Esophagus squamous epithelium (tissue), 5 donors: ENCODE measurements around the gene DLX3. TPM values are rescaled to one million over a fixed set of nuclear protein-coding genes. Genes with fewer than 3 reads are reported as not detected.

ENCODE experiments used
- DNase-seq: peaks from one replicate; lab custom pipeline; 2025; lab: John Stamatoyannopoulos, UW
- H3K27ac ChIP-seq, 4 donors: fragments of 200-600 bp; sonication (generic); one replicate each; pipeline ENCODE4 v1.5.1; 2016 to 2019; ENCODE audit warnings: mild to moderate bottlenecking in 1 of 4
- H3K27me3 ChIP-seq, 4 donors: fragments of 200-600 bp; sonication (generic); 1 replicate in 3 of 4; 2 replicates in 1 of 4; pipeline versions ENCODE4 v1.5.1 to v1.6.0; 2017 to 2021; ENCODE audit warnings: antibody characterized with exemption in 1 of 4
- H3K36me3 ChIP-seq, 3 donors: fragments of 200-600 bp; sonication (generic); one replicate each; pipeline ENCODE4 v1.5.1; 2016 to 2019
- H3K4me1 ChIP-seq, 3 donors: fragments of 200-600 bp; sonication (generic); one replicate each; pipeline ENCODE4 v1.5.1; 2017 to 2019
- H3K4me3 ChIP-seq, 4 donors: fragments of 200-600 bp; sonication (generic); 1 replicate in 3 of 4; 2 replicates in 1 of 4; pipeline ENCODE4 v1.5.1; 2016 to 2019; ENCODE audit warnings: mild to moderate bottlenecking in 2 of 4, moderate library complexity in 1 of 4
- H3K9me3 ChIP-seq, 3 donors: fragments of 200-600 bp; sonication (generic); one replicate each; pipeline ENCODE4 v1.5.1; 2016 to 2019
- CTCF ChIP-seq, 6 experiments: fragments of 450-650 bp in 4 of 6; fragments of 200-600 bp in 2 of 6; sonication (generic) in 2 of 6; IDR thresholded peaks; one replicate each; pipeline ENCODE4 v1.5.1; 2016 to 2019; ENCODE audit warnings: antibody characterized with exemption in 6 of 6, mild to moderate bottlenecking in 4 of 6, moderate library complexity in 4 of 6
- POLR2A ChIP-seq, 4 donors: fragments of 450-650 bp; IDR thresholded peaks; one replicate each; pipeline ENCODE4 v1.6.1; 2017; ENCODE audit warnings: antibody characterized with exemption in 4 of 4, mild to moderate bottlenecking in 4 of 4, moderate library complexity in 3 of 4
- WGBS, 2 donors: methylation state at CpG; one replicate each; pipeline ENCODE4 v1.1.5; 2018; 5-methylcytosine and 5-hydroxymethylcytosine counted together
- intact Hi-C: fragments of 100-400 bp; cut with DNase I; formaldehyde crosslinking; loops from one replicate; pipeline ENCODE4 v1.15.0; 2022
- total RNA-seq, 4 donors: library from RNA; depleted of rRNA; stranded (reverse); fragments of >200 nt; gene quantifications; one replicate each; pipeline ENCODE4 v1.1.0, GENCODE V29; 2016
- donor health status: DM: yes; HTN: yes; CAD: no.

Gene DLX3
- total RNA-seq, 4 donors from 2014 or later: 0.76 to 2.0 (median 1.4) TPM

- TF ChIP-seq CTCF (IDR thresholded peaks at IDR 0.05): no peak
- 13 to 42% methylated on average over 4 of the region's 4 CpGs for WGBS, 2 donors
- H3K36me3 ChIP-seq: no peaks in the 10 kb centered on the region
- no peak overlapping the region for H3K4me3 ChIP-seq
- H3K4me1 ChIP-seq: peaks cover 13 to 31% (median 18%) of the 10 kb centered on the region in 3 donors
- peaks cover 14 to 86% (median 39%) of the 10 kb centered on the region in 4 donors for H3K27me3 ChIP-seq
- DNase-seq: no peak
- no peaks in the 10 kb centered on the region for H3K9me3 ChIP-seq
- intact Hi-C loops: no loop called here
- H3K27ac ChIP-seq: no peak overlapping the region
Measured at GRCh38 chr17:49963309-49963625, 31.8 kb downstream of the DLX3 start.

GRCh38 chr17:49962599-49963308, 32.3 kb downstream of the DLX3 start:
- no peaks in the 10 kb centered on the region for H3K36me3 ChIP-seq
- 7 to 36% methylated on average over 3 to 8 of the region's 11 CpGs for WGBS, 2 donors
- no peak for DNase-seq
- peaks cover 11 to 28% (median 17%) of the 10 kb centered on the region in 3 donors for H3K4me1 ChIP-seq
- H3K27me3 ChIP-seq: peaks cover 14 to 81% (median 39%) of the 10 kb centered on the region in 4 donors
- no peak overlapping the region for H3K27ac ChIP-seq
- intact Hi-C loops: no loop called here
- H3K4me3 ChIP-seq: no peak overlapping the region
- H3K9me3 ChIP-seq: no peaks in the 10 kb centered on the region
- no peak for TF ChIP-seq CTCF (IDR thresholded peaks at IDR 0.05)
- TF ChIP-seq POLR2A (IDR thresholded peaks at IDR 0.05): no peak

GRCh38 chr17:49959183-49959935, 35.7 kb downstream of the DLX3 start:
- peaks cover 7 to 16% (median 8%) of the 10 kb centered on the region in 3 donors for H3K4me1 ChIP-seq
- no peak for DNase-seq
- intact Hi-C loops: loop anchor here (10.0 kb wide), 1 partner anchor 75 kb away; no protein-coding TSS in a partner anchor
- TF ChIP-seq POLR2A (IDR thresholded peaks at IDR 0.05) (no peak), CTCF (IDR thresholded peaks at IDR 0.05) (no peak)
- peaks cover under 1 to 61% (median 16%) of the 10 kb centered on the region in 4 donors for H3K27me3 ChIP-seq
- H3K27ac ChIP-seq: no peak overlapping the region
- no peaks in the 10 kb centered on the region for H3K36me3 ChIP-seq
- WGBS, 2 donors: 59 to 65% methylated on average over 5 to 7 of the region's 8 CpGs
- H3K4me3 ChIP-seq: no peak overlapping the region
- no peaks in the 10 kb centered on the region for H3K9me3 ChIP-seq

- TF ChIP-seq CTCF (IDR thresholded peaks at IDR 0.05) (no peak), POLR2A (IDR thresholded peaks at IDR 0.05) (no peak)
- no peaks in the 10 kb centered on the region for H3K36me3 ChIP-seq
- peaks cover under 1 to 10% (median 1%) of the 10 kb centered on the region in 3 donors for H3K4me1 ChIP-seq
- intact Hi-C loops: loop anchor here (10.0 kb wide), 1 partner anchor 74 kb away; no protein-coding TSS in a partner anchor
- no peak for DNase-seq
- no peak overlapping the region for H3K4me3 ChIP-seq
- peaks cover 0 to 61% (median 9%) of the 10 kb centered on the region in 4 donors for H3K27me3 ChIP-seq
- 88 to 89% methylated on average over 2 to 4 of the region's 4 CpGs for WGBS, 2 donors
- no peaks in the 10 kb centered on the region for H3K9me3 ChIP-seq
- H3K27ac ChIP-seq: no peak overlapping the region
Measured at GRCh38 chr17:49958723-49959122, 36.3 kb downstream of the DLX3 start.

- Histone ChIP-seq H3K9me3 (no peaks in the 10 kb centered on the region), H3K36me3 (no peaks in the 10 kb centered on the region), H3K27ac (no peak overlapping the region), H3K4me3 (no peak overlapping the region), H3K27me3 (peaks cover 0 to 61% (median under 1%) of the 10 kb centered on the region in 4 donors), H3K4me1 (peaks cover 0 to 6% (median 0%) of the 10 kb centered on the region in 3 donors)
- no peak for DNase-seq
- 78 to 92% methylated on average over 2 to 3 of the region's 3 CpGs for WGBS, 2 donors
- intact Hi-C loops: loop anchor here (10.0 kb wide), 1 partner anchor 73 kb away; no protein-coding TSS in a partner anchor
- TF ChIP-seq POLR2A (IDR thresholded peaks at IDR 0.05): no peak
- no peak for TF ChIP-seq CTCF (IDR thresholded peaks at IDR 0.05)
Measured at GRCh38 chr17:49957350-49957749, 37.7 kb downstream of the DLX3 start.
